ENCODE data around the gene AHCY. TPM values are rescaled to one million over a fixed set of nuclear protein-coding genes. Genes with fewer than 3 reads are reported as not detected.
"Not testable (repeated sequence)": the region's sequence is repeated elsewhere in the genome, so short reads cannot be mapped to it uniquely, and the experiment has no call there.

AHCY gene
- total RNA-seq, 1 experiment from 2014 or later = 297 TPM

DNA sequence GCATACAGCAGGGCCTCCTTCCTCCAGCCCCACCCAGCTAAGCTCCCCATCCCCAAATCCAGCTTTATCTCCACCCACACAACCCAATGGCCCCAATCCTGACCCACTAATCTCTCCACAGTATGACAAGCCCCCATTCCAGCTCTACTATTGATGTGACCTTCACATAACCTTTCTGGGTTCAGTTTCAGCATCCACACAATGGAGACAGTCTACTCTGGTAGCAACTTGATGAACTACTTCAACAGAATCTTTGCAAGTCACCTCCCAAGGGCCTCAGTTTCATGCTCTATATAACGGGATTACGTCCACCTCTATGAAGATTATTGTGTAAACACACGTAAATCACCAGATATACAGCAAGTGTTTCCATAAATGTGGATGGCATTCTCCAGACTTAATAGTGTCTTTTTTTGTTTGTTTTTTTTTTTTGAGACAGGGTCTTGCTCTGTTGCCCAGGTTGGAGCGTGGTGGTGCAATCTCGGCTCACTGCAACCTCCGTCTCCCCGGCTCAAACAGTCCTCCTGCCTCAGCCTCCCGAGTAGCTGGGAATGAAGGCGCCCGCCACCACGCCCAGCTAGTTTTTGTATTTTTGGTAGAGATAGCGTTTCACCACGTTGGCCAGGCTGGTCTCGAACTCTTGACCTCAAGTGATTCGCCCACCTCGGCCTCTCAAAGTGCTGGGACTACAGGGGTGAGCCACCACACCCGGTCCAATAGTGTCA, 1.4 kb downstream of the AHCY start:
- in situ Hi-C loops (cut with HindIII; ENCODE audit: low pct_unique_long_range_greater_than_20kb, low sequenced_read_pairs) = no loop called here
- DNase-seq (ENCODE audit: low read depth) = no peak

DNA sequence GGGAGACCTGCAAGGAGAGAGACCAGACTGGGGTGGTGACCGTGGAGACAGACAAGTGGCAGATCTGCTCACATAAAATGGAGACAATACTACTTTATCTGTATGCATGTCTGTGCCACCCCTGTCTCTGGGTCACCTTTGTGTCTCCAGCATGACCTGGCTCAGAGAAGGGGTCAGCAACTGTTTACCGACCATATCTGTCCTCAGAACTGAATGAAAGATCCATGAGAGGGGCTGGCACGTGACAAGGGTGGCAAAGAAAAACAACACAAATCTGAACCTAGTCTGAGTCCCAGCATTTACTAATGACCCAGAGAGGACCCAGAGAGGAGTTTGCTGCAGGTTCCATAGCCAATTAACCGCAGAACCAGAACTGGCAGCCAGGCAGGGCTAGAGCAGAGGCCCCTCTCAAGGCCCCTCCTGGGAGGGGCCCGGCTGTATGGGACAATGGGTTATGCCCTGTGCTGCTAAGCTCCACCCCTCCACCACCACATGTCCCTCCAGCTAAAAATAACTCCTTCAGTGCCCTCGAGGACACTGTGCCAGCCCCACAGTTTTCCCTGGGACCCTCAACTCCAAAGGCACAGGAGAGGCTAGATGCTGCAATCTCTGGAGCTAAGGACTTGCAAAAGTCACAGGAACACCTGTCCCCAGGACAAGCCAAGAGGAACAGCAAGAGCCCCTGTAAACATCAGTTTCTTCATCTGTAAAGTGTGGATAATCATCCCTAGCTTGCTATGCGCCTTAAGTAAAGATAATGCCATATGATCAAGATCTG, 2.2 kb downstream of the AHCY start:
- in situ Hi-C loops (cut with HindIII; ENCODE audit: low pct_unique_long_range_greater_than_20kb, low sequenced_read_pairs) = no loop called here
- DNase-seq (ENCODE audit: low read depth) = no peak

GRCh38 chr20:34300256-34300806, 2.8 kb downstream of the AHCY start:
- peak; percentile 85 for DNase-seq (ENCODE audit: low read depth)
- in situ Hi-C loops (cut with HindIII; ENCODE audit: low pct_unique_long_range_greater_than_20kb, low sequenced_read_pairs) = no loop called here

DNA sequence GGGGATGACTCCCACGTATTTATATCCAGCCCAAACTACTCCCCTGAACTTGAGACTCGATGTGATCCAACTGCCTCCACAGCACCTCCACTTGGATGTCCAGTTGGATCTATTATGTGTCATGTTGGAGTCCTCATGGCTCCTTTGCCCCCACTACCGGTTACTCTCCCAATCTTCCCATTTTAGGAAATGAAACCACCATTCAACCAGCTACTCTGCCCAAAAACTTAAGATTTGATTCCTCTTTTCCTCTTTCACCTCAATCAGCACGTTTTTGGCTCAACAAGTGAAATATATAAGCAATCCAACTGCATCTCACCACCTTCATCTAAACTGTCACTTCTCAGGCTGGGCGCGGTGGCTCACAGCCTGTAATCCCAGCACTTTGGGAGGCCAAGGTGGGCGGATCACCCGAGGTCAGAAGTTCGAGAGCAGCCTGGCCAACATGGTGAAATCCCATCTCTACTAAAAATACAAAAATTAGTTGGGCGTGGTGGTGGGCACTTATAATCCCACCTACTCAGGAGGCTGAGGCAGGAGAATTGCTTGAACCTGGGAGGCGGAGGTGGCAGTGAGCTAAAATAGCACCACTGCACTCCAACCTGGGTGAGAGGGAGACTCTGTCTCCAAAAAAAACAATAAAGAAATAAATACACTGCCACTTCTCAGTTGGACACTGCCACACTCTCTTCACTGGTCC, 3.4 kb downstream of the AHCY start:
- DNase-seq (ENCODE audit: low read depth) = no peak
- in situ Hi-C loops (cut with HindIII; ENCODE audit: low pct_unique_long_range_greater_than_20kb, low sequenced_read_pairs) = no loop called here

- in situ Hi-C loops (cut with HindIII; ENCODE audit: low pct_unique_long_range_greater_than_20kb, low sequenced_read_pairs); DNase-seq (ENCODE audit: low read depth): not testable (repeated sequence)
Observed at GRCh38 chr20:34298294-34298784, 4.8 kb downstream of the AHCY start.

DNA sequence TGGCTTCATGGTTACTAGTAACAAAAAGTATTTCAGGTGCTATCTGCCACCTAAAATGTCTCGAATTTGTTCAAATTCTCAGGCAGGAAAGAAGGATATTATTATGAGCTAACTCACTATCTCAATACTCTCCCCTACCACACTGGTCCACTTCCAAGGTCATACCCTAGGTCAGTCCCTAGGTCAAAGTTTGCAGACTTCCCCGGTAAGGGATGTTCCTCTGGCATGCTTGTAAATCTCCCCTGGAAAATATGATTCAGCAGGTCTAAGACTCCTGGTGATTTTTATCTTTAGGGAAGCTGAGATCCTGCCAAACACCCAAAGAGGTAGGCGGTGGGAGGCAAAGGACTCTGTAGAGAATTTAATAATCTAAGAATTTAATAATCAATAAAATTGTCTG, 6.7 kb downstream of the AHCY start:
- in situ Hi-C loops (cut with HindIII; ENCODE audit: low pct_unique_long_range_greater_than_20kb, low sequenced_read_pairs) = no loop called here
- DNase-seq (ENCODE audit: low read depth) = no peak

DNA sequence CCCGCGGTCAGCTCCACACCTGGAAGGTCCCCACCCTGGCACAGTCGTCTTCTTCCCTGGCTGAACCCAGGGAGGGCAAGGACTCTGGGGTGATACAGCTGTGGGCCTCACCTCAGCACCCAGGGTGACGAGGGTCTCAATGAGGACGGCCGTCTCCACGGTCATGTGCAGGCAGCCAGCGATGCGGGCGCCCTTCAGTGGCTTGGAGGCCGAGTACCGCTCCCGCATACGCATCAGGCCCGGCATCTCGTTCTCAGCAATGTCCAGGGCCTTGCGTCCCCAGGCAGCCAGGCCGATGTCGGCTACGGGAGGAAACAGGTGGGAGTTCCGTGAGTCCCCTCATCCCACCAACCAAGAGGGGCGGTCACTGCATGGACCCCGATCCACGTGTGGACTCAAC, 7.9 kb downstream of the AHCY start:
- in situ Hi-C loops (cut with HindIII; ENCODE audit: low pct_unique_long_range_greater_than_20kb, low sequenced_read_pairs) = no loop called here

GRCh38 chr20:34294563-34294962, 8.6 kb downstream of the AHCY start:
- in situ Hi-C loops (cut with HindIII; ENCODE audit: low pct_unique_long_range_greater_than_20kb, low sequenced_read_pairs) = no loop called here
- DNase-seq (ENCODE audit: low read depth) = no peak

More for the DNA sequence above, 7.9 kb downstream of the AHCY start:
- no peak for DNase-seq (ENCODE audit: low read depth)

GRCh38 chr20:34293589-34293988, 9.6 kb downstream of the AHCY start:
- DNase-seq (ENCODE audit: low read depth) = no peak
- in situ Hi-C loops (cut with HindIII; ENCODE audit: low pct_unique_long_range_greater_than_20kb, low sequenced_read_pairs) = no loop called here

DNA sequence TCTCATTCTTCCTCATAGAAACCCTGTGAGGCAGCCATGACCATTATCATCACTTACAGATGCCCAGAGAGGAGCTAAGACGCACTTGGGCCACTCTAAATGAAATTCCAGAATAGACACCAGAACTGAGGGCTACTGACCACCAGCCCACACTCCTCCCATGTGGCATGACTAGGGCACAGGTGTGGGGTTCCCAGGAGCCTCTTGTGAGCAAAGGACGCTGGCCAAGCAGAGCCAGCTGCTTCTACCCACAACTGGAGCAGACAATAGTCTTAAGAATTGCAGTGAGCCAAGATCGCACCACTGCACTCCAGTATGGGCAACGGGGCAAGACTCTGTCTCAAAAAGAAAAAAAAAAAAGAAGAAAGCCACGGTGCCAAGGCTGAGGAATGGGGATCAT, 10.0 kb downstream of the AHCY start:
- no peak for DNase-seq (ENCODE audit: low read depth)
- in situ Hi-C loops (cut with HindIII; ENCODE audit: low pct_unique_long_range_greater_than_20kb, low sequenced_read_pairs) = no loop called here

DNA sequence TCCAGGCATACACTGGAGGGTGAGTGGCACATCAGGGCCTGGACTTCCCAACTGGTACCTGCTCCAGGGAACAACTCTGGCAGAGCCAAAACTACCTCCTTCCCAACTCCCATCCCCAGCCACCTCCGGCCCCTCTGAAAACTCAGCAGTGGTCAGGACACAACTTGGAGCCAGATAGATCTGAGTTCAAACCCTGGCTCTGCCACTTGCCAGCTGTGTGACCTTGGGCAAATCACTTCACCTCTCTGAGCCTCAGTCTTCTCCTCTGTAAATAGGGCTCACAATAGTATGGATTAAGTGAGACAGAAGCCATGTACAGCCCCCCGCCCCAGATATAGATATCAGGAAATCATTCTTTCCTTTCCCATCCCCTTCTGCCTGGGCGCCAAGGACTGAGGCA, 10.7 kb downstream of the AHCY start:
- in situ Hi-C loops (cut with HindIII; ENCODE audit: low pct_unique_long_range_greater_than_20kb, low sequenced_read_pairs) = no loop called here
- DNase-seq (ENCODE audit: low read depth) = no peak

- in situ Hi-C loops (cut with HindIII; ENCODE audit: low pct_unique_long_range_greater_than_20kb, low sequenced_read_pairs) = no loop called here
- DNase-seq (ENCODE audit: low read depth) = no peak
Observed at GRCh38 chr20:34290471-34290870, 12.7 kb downstream of the AHCY start.

GRCh38 chr20:34287500-34287899, 15.7 kb downstream of the AHCY start:
- in situ Hi-C loops (cut with HindIII; ENCODE audit: low pct_unique_long_range_greater_than_20kb, low sequenced_read_pairs); DNase-seq (ENCODE audit: low read depth): not testable (repeated sequence)

DNA sequence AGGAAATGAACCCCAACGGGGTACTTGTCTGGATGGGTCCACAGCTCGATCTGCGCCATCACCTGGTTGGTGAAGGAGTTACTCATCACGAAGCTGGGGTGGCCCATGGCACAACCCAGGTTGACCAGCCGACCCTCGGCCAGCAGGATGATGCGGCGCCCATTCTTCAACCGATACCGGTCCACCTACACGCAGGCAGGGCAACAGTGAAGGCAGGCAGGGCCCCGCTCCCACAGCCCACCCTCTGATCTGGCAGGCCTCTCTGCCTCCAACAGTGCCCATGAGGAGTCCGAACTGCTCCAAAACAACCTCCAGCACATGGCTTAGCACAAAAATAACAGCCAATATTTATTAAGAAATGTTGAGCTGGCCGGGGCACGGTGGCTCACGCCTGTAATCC, 17.7 kb downstream of the AHCY start:
- no peak for DNase-seq (ENCODE audit: low read depth)
- in situ Hi-C loops (cut with HindIII; ENCODE audit: low pct_unique_long_range_greater_than_20kb, low sequenced_read_pairs) = no loop called here

DNA sequence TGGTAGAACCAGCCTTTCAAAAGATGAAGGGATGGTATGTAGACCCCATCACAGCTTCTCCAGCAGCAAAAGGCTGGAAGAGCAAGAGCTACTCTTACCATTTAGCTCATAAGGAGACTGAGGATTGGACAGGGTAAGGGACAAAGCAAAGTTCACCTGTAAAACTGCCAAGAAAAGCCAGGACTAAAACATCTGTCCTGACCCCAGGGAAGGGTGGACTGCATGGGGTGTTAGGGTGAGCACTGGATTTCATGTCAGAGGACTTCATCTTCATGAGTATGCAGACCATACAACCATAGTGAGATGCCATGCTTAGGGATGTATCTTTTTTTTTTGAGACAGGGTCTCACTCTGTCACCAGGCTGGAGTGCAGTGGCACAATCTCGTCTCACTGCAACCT, 19.3 kb downstream of the AHCY start:
- in situ Hi-C loops (cut with HindIII; ENCODE audit: low pct_unique_long_range_greater_than_20kb, low sequenced_read_pairs) = no loop called here
- no peak for DNase-seq (ENCODE audit: low read depth)

DNA sequence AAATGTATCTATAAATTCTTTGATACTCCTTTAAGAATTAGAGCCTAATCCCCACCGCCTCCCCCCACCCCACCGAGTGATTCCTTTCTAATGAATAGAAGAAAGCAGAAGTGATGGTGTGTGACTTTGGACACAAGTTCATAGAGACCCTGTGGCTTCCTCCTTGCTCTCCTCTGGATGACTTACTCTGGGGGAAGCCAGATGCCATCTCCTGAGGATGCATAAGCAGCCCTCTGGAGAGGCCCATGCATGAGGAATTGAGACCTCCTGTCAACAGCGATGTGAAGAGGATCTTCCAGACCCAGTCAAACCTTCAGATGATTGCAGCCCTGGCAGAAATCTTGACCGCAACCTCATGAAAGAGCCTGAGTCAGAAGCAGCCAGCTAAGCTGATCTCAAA, 21.1 kb downstream of the AHCY start:
- no peak for DNase-seq (ENCODE audit: low read depth)
- in situ Hi-C loops (cut with HindIII; ENCODE audit: low pct_unique_long_range_greater_than_20kb, low sequenced_read_pairs) = no loop called here

- DNase-seq (ENCODE audit: low read depth) = no peak
- in situ Hi-C loops (cut with HindIII; ENCODE audit: low pct_unique_long_range_greater_than_20kb, low sequenced_read_pairs) = no loop called here
Observed at GRCh38 chr20:34281177-34281576, 22.0 kb downstream of the AHCY start.

DNA sequence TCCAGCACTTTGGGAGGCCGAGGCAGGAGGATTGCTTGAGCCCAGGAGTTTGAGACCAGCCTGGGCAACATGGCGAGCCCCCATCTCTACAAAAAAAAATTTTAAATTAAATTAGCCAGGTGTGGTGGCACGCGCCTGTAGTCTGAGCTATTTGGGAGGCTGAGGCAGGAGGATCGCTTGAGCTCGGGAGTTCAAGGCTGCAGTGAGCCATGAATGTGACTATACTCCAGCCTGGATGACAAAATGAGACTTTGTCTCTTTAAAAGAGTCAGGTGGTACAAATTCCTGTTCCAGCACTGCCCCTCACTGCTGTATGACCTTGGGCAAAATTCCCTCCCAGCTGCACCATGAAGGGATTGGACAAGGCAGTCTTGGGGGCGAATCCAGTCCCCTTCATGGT, 28.5 kb downstream of the AHCY start:
- no peak for DNase-seq (ENCODE audit: low read depth)
- in situ Hi-C loops (cut with HindIII; ENCODE audit: low pct_unique_long_range_greater_than_20kb, low sequenced_read_pairs) = no loop called here

- DNase-seq (ENCODE audit: low read depth) = no peak
- in situ Hi-C loops (cut with HindIII; ENCODE audit: low pct_unique_long_range_greater_than_20kb, low sequenced_read_pairs) = no loop called here
Observed at GRCh38 chr20:34271956-34272355, 31.2 kb downstream of the AHCY start.

Data from Caki2 (cell line).